K562 (cell line): ENCODE measurements around the gene MDC1. TPM values are rescaled to one million over a fixed set of nuclear protein-coding genes. Genes with fewer than 3 reads are reported as not detected.

Experiments used
- CEBPG ChIP-seq, 3 experiments: fragments of 200-800 bp in 1 of 3; sonication (Bioruptor generic) in 1 of 3; sonication (generic) in 1 of 3; formaldehyde crosslinking in 1 of 3; IDR thresholded peaks in 2 of 3; conservative IDR thresholded peaks in 1 of 3; 2 replicates each; pipeline versions ENCODE4 v1.6.1 to v1.8.0; 2016 to 2022; ENCODE audit warnings: missing compliant biosample characterization in 2 of 3, missing genetic modification characterization in 2 of 3, mild to moderate bottlenecking in 1 of 3, missing genetic modification reagents in 1 of 3
- CTCFL ChIP-seq: IDR thresholded peaks from 2 replicates; pipeline ENCODE4 v1.6.1; 2011; ENCODE audit warnings: borderline replicate concordance, low read depth, mild to moderate bottlenecking, moderate library complexity, low read length; ENCODE audit not compliant: insufficient read depth, poor library complexity, severe bottlenecking
- FOXP4 ChIP-seq: sonication (generic); formaldehyde crosslinking; IDR thresholded peaks from 2 replicates; pipeline ENCODE4 v1.8.0; 2022; ENCODE audit warnings: mild to moderate bottlenecking, missing genetic modification reagents, borderline replicate concordance
- HMGXB4 ChIP-seq: sonication (generic); formaldehyde crosslinking; IDR thresholded peaks from 2 replicates; pipeline ENCODE4 v1.8.1; 2023; ENCODE audit warnings: mild to moderate bottlenecking, missing genetic modification reagents
- HNRNPK ChIP-seq: fragments of 200-400 bp; formaldehyde crosslinking; IDR thresholded peaks from one replicate; pipeline ENCODE4 v1.6.1; 2018; ENCODE audit warnings: mild to moderate bottlenecking, low read depth, low read length; ENCODE audit not compliant: poor library complexity, severe bottlenecking
- LCOR ChIP-seq: sonication (generic); formaldehyde crosslinking; IDR thresholded peaks from 2 replicates; pipeline ENCODE4 v1.8.0; 2022; ENCODE audit warnings: mild to moderate bottlenecking, missing genetic modification reagents
- MLLT1 ChIP-seq, 2 experiments: fragments of 450-650 bp; IDR thresholded peaks; 2 replicates each; pipeline ENCODE4 v1.6.1; 2016
- PHF21A ChIP-seq: fragments of 450-650 bp; IDR thresholded peaks from 2 replicates; pipeline ENCODE4 v1.6.1; 2017; ENCODE audit warnings: low read depth, borderline replicate concordance
- PYGO2 ChIP-seq: fragments of 450-650 bp; IDR thresholded peaks from 2 replicates; pipeline ENCODE4 v1.6.1; 2016; ENCODE audit warnings: mild to moderate bottlenecking, missing genetic modification characterization, moderate library complexity, missing compliant biosample characterization
- SMAD3 ChIP-seq: fragments of 450-650 bp; formaldehyde crosslinking; conservative IDR thresholded peaks from 2 replicates; pipeline ENCODE4 v1.4.0; 2020; ENCODE audit warnings: mild to moderate bottlenecking
- WHSC1 ChIP-seq: IDR thresholded peaks from one replicate; pipeline ENCODE4 v1.6.1; 2012; ENCODE audit warnings: low read length, control low read depth, inconsistent platforms
- ZBTB34 ChIP-seq: fragments of 250-450 bp; sonication (Bioruptor Pico); IDR thresholded peaks from 2 replicates; pipeline ENCODE4 v1.8.0; 2021; ENCODE audit warnings: mild to moderate bottlenecking, moderate library complexity
- ZFX ChIP-seq: sonication (generic); formaldehyde crosslinking; IDR thresholded peaks from 2 replicates; pipeline ENCODE4 v1.8.0; 2022; ENCODE audit warnings: mild to moderate bottlenecking, missing genetic modification reagents, moderate library complexity
- ZNF124 ChIP-seq: sonication (generic); formaldehyde crosslinking; IDR thresholded peaks from 2 replicates; pipeline ENCODE4 v1.8.1; 2022; ENCODE audit warnings: missing genetic modification reagents
- ZNF197 ChIP-seq: fragments of 200-800 bp; sonication (Bioruptor generic); IDR thresholded peaks from 2 replicates; pipeline ENCODE4 v1.6.1; 2016; ENCODE audit warnings: low read depth, missing genetic modification characterization, missing compliant biosample characterization
- ZNF699 ChIP-seq: fragments of 250-450 bp; sonication (Bioruptor Pico); IDR thresholded peaks from 2 replicates; pipeline ENCODE4 v1.8.0; 2021; ENCODE audit warnings: mild to moderate bottlenecking, moderate library complexity; ENCODE audit not compliant: insufficient replicate concordance
- ZNF75A ChIP-seq: fragments of 450-650 bp; formaldehyde crosslinking; IDR thresholded peaks from 2 replicates; pipeline ENCODE4 v1.4.0; 2020; ENCODE audit warnings: mild to moderate bottlenecking
- polyA plus RNA-seq, 8 experiments: library from polyadenylated mRNA; depleted of rRNA in 4 of 8; stranded (reverse) in 5 of 8; unstranded in 3 of 8; fragments of >200 nt; fragmentation: Nextera tagmentation in 2 of 8; fragmentation: Illumina TruSeq in 1 of 8; extraction: Ambion mirVana in 2 of 8; extraction: Trizol in 1 of 8; gene quantifications; 2 replicates each; pipeline versions ENCODE4 v1.2.1 to v1.2.3, GENCODE V29; 2011 to 2014; ENCODE audit warnings: inconsistent platforms in 1 of 8, missing spikeins in 1 of 8
- total RNA-seq, 7 experiments: library from RNA; depleted of rRNA in 6 of 7; stranded (reverse); fragments of >200 nt in 6 of 7; fragmentation: Illumina TruSeq in 2 of 7; extraction: Trizol in 2 of 7; gene quantifications; 2 replicates each; pipeline versions ENCODE4 v1.2.1 to v1.2.3, GENCODE V29; 2011 to 2021; ENCODE audit warnings: low replicate concordance in 1 of 7

MDC1 gene
- total and polyA plus RNA-seq, 9 of the 15 experiments (the other 6 are each of a cell fraction or from before 2014, with no cell fraction given): 8.2 to 114 (median 20.0) TPM

DNA sequence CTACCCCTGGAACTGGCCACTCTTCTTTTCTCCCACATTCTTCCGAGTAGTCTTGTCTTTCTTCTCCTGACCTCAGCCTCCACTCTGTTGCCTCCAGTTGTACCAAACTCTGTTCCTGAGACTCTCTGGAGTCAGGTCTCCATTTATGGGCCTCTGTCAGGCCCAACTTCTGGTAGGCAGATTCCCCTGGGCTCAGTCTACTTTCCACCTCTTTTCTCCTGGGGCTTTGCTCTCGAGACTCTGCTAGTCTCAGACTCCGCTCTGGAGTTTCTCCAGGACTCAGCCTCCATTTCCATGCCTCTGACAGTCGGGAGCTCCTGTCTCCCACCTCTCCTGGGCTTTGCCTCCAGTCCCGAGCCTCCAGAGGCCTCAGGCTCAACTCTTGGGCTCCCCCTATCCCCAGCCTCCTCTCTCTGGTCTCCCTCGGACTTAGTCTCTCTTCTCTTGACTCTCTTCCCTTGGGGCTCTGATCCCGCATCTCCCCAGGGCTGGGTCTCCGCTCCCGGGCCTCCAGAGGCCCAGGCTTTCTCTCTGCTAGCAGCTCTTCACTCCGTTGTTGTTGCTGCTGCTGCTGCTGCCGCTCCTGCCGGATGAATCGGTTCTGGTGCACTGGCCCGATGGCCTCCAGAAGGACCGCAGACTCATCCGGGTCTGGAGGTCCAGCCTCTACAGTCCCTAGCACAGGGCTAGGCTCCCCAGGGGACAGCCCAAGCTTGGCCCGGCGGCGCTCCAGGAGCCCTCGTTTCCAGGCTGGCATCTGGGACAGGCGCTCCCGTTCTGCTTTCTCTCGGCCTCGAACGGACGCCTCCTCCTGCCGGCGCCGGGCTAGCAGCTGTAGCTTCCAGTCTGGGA lies 31.7 kb downstream of the MDC1 start (continued):
- TF ChIP-seq WHSC1: no peak
- no peak for TF ChIP-seq ZNF75A (CRISPR knock-in tag)
- no peak for TF ChIP-seq FOXP4 (CRISPR knock-in tag)
- no peak for TF ChIP-seq CTCFL
- no peak for TF ChIP-seq LCOR (CRISPR knock-in tag)
- TF ChIP-seq ZBTB34 (CRISPR knock-in tag): no peak
- no peak for TF ChIP-seq ZNF699 (CRISPR knock-in tag)
- no peak for TF ChIP-seq HNRNPK
- TF ChIP-seq HMGXB4: no peak
- TF ChIP-seq ZFX (CRISPR knock-in tag): peak; percentile 60
- TF ChIP-seq CEBPG (CRISPR knock-in tag; IDR thresholded peaks at IDR 0.05): no peak
- no peak for TF ChIP-seq CEBPG (tag; conservative IDR thresholded peaks at IDR 0.05 in 1 of 2, IDR thresholded peaks at IDR 0.05 in 1 of 2)
- TF ChIP-seq PYGO2 (tag): no peak
- no peak for TF ChIP-seq PHF21A
- peak; percentile 42 to 55; a peak in 2 of 4 replicates for TF ChIP-seq MLLT1 (IDR thresholded peaks at IDR 0.05)
- no peak for TF ChIP-seq ZNF124 (CRISPR knock-in tag)
- TF ChIP-seq SMAD3 (CRISPR knock-in tag): 0 out of 2 replicates have a peak, but pooled peaks have one; percentile 34
- no peak for TF ChIP-seq ZNF197 (CRISPR knock-in tag)
